K562 (cell line): ENCODE measurements around the gene DENND2A.
"Not testable (repeated sequence)": the region's sequence is repeated elsewhere in the genome, so short reads cannot be mapped to it uniquely, and the experiment has no call there.

Experiments used
- ARHGAP35 ChIP-seq: fragments of 450-650 bp; IDR thresholded peaks from 2 replicates; pipeline ENCODE4 v1.6.1; 2018; ENCODE audit not compliant: partially characterized antibody
- ELF4 ChIP-seq: fragments of 450-650 bp; formaldehyde crosslinking; IDR thresholded peaks from 2 replicates; pipeline ENCODE4 v1.4.0; 2022; ENCODE audit warnings: missing genetic modification characterization
- EP300 ChIP-seq: IDR thresholded peaks from 2 replicates; pipeline ENCODE4 v1.6.1; 2012; ENCODE audit warnings: low read length, improper control_type of control experiment
- FOSL1 ChIP-seq: fragments of 200-800 bp; sonication (Bioruptor generic); conservative IDR thresholded peaks from 2 replicates; pipeline ENCODE4 v1.6.1; 2016; ENCODE audit warnings: missing genetic modification characterization, missing compliant biosample characterization
- HNRNPLL ChIP-seq: fragments of 200-400 bp; formaldehyde crosslinking; IDR thresholded peaks from 2 replicates; pipeline ENCODE4 v1.6.1; 2017; ENCODE audit warnings: low read length, low read depth, mild to moderate bottlenecking; ENCODE audit not compliant: poor library complexity, severe bottlenecking
- RFX1 ChIP-seq: fragments of 450-650 bp; IDR thresholded peaks from 2 replicates; pipeline ENCODE4 v1.6.1; 2016; ENCODE audit warnings: mild to moderate bottlenecking, moderate library complexity
- SMAD2 ChIP-seq: fragments of 150-350 bp; IDR thresholded peaks from 2 replicates; pipeline ENCODE4 v1.6.1; 2014; ENCODE audit warnings: low read depth, mild to moderate bottlenecking, low read length
- TBP ChIP-seq: optimal IDR thresholded peaks from 2 replicates; pipeline ENCODE3; 2011; ENCODE audit warnings: low read depth, low read length, improper control_type of control experiment
- TCF7L2 ChIP-seq: fragments of 150-350 bp; IDR thresholded peaks from 2 replicates; pipeline ENCODE4 v1.6.1; 2016; ENCODE audit warnings: low read depth, mild to moderate bottlenecking, low read length, moderate library complexity
- ZNF232 ChIP-seq: sonication (generic); formaldehyde crosslinking; IDR thresholded peaks from 2 replicates; pipeline ENCODE4 v1.8.0; 2022; ENCODE audit warnings: mild to moderate bottlenecking, missing genetic modification reagents
- ZNF311 ChIP-seq: fragments of 250-450 bp; sonication (Bioruptor Pico); IDR thresholded peaks from 2 replicates; pipeline ENCODE4 v1.4.0; 2020; ENCODE audit warnings: mild to moderate bottlenecking, moderate library complexity
- TF ChIP-seq, protein P1 (sequence below): fragments of 200-400 bp; formaldehyde crosslinking; IDR thresholded peaks from 2 replicates; pipeline ENCODE4 v1.6.1; 2017; ENCODE audit warnings: mild to moderate bottlenecking, low read depth, low read length, moderate library complexity
- TF ChIP-seq, protein P2 (sequence below), 3 experiments: IDR thresholded peaks in 2 of 3; conservative IDR thresholded peaks in 1 of 3; 2 replicates each; pipeline ENCODE4 v1.5.1; 2011 to 2012; ENCODE audit warnings: low read length in 3 of 3, mild to moderate bottlenecking in 3 of 3, control low read depth in 2 of 3, improper control_type of control experiment in 1 of 3, inconsistent platforms in 1 of 3, low read depth in 1 of 3, mixed read lengths in 1 of 3, moderate library complexity in 1 of 3; ENCODE audit not compliant: insufficient read depth in 2 of 3

DNA sequence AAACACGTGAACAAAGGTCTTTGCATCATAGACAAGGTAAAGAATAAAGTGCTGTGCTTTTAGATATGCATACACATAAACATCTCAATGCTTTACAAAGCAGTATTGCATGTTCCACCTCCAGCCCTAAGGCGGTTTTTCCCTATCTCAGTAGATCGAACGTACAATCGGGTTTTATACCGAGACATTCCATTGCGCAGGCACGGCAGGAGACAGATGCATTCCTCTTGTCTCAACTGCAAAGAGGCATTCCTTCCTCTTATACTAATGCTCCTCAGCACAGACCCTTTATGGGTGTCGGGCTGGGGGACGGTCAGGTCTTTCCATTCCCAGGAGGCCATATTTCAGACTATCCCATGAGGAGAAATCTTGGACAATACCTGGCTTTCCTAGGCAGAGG is 87.4 kb downstream of the DENND2A start:
- TF ChIP-seq, protein P1, sequence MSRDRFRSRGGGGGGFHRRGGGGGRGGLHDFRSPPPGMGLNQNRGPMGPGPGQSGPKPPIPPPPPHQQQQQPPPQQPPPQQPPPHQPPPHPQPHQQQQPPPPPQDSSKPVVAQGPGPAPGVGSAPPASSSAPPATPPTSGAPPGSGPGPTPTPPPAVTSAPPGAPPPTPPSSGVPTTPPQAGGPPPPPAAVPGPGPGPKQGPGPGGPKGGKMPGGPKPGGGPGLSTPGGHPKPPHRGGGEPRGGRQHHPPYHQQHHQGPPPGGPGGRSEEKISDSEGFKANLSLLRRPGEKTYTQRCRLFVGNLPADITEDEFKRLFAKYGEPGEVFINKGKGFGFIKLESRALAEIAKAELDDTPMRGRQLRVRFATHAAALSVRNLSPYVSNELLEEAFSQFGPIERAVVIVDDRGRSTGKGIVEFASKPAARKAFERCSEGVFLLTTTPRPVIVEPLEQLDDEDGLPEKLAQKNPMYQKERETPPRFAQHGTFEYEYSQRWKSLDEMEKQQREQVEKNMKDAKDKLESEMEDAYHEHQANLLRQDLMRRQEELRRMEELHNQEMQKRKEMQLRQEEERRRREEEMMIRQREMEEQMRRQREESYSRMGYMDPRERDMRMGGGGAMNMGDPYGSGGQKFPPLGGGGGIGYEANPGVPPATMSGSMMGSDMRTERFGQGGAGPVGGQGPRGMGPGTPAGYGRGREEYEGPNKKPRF: not testable (repeated sequence)
- not testable (repeated sequence) for TF ChIP-seq TBP; ZNF232; ARHGAP35; RFX1; TCF7L2; ELF4 (CRISPR knock-in tag); HNRNPLL; EP300; ZNF311 (CRISPR knock-in tag); FOSL1 (tag); SMAD2
- TF ChIP-seq, protein P2, sequence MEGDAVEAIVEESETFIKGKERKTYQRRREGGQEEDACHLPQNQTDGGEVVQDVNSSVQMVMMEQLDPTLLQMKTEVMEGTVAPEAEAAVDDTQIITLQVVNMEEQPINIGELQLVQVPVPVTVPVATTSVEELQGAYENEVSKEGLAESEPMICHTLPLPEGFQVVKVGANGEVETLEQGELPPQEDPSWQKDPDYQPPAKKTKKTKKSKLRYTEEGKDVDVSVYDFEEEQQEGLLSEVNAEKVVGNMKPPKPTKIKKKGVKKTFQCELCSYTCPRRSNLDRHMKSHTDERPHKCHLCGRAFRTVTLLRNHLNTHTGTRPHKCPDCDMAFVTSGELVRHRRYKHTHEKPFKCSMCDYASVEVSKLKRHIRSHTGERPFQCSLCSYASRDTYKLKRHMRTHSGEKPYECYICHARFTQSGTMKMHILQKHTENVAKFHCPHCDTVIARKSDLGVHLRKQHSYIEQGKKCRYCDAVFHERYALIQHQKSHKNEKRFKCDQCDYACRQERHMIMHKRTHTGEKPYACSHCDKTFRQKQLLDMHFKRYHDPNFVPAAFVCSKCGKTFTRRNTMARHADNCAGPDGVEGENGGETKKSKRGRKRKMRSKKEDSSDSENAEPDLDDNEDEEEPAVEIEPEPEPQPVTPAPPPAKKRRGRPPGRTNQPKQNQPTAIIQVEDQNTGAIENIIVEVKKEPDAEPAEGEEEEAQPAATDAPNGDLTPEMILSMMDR (IDR thresholded peaks at IDR 0.05 in 2 of 3, conservative IDR thresholded peaks at IDR 0.05 in 1 of 3; ENCODE audit: insufficient read depth in 2 of 3, low read depth in 1 of 3, low read length in 3 of 3): not testable (repeated sequence)
